Uterus (tissue), 4 donors: ENCODE results near the gene RNF5. TPM values are rescaled to one million over a fixed set of nuclear protein-coding genes. Genes with fewer than 3 reads are reported as not detected.

Source experiments
- DNase-seq, 2 donors: peaks; one replicate each; pipeline ENCODE4 v3.0.0-alpha.2; 2019 to 2020
- H3K27ac ChIP-seq, 2 donors: fragments of 200-600 bp; sonication (generic); 1 replicate in 1 of 2; 2 replicates in 1 of 2; pipeline ENCODE4 v1.5.1; 2016 to 2018
- H3K27me3 ChIP-seq, 2 donors: fragments of 200-600 bp; sonication (generic); one replicate each; pipeline ENCODE4 v1.5.1; 2018 to 2019; ENCODE audit warnings: control low read depth in 1 of 2
- H3K36me3 ChIP-seq, 2 donors: fragments of 200-600 bp; sonication (generic); one replicate each; pipeline ENCODE4 v1.5.1; 2019; ENCODE audit warnings: control low read depth in 1 of 2
- H3K4me1 ChIP-seq, 2 donors: fragments of 200-600 bp; sonication (generic); one replicate each; pipeline ENCODE4 v1.5.1; 2018 to 2019; ENCODE audit warnings: control low read depth in 1 of 2
- H3K4me3 ChIP-seq, 2 donors: fragments of 200-600 bp; sonication (generic); 1 replicate in 1 of 2; 2 replicates in 1 of 2; pipeline ENCODE4 v1.5.1; 2018 to 2019; ENCODE audit warnings: mild to moderate bottlenecking in 1 of 2
- H3K9me3 ChIP-seq, 2 donors: fragments of 200-600 bp; sonication (generic); one replicate each; pipeline ENCODE4 v1.5.1; 2019; ENCODE audit warnings: control low read depth in 1 of 2
- CTCF ChIP-seq, 4 experiments: fragments of 200-600 bp in 2 of 4; fragments of 450-650 bp in 2 of 4; sonication (generic) in 2 of 4; IDR thresholded peaks; one replicate each; pipeline ENCODE4 v1.5.1; 2016 to 2019; ENCODE audit warnings: antibody characterized with exemption in 4 of 4, mild to moderate bottlenecking in 2 of 4, moderate library complexity in 1 of 4
- POLR2A ChIP-seq, 2 donors: fragments of 450-650 bp; IDR thresholded peaks; one replicate each; pipeline ENCODE4 v1.6.1; 2016; ENCODE audit warnings: antibody characterized with exemption in 2 of 2, mild to moderate bottlenecking in 1 of 2, moderate library complexity in 1 of 2
- intact Hi-C: fragments of 100-400 bp; cut with DNase I; formaldehyde crosslinking; loops from one replicate; pipeline ENCODE4 v1.15.1; 2023; ENCODE audit warnings: low total_unique reads
- total RNA-seq, 4 donors: library from RNA; depleted of rRNA in 3 of 4; stranded (reverse); fragments of >200 nt in 3 of 4; gene quantifications; one replicate each; pipeline versions ENCODE4 v1.1.0 to v1.2.4, GENCODE V29; 2014 to 2023
- donor health status: DM: yes; HTN: yes; CAD: no.

RNF5 gene
- total RNA-seq, 4 donors from 2014 or later, result 45.6 to 84.7 (median 56.3) TPM

GRCh38 chr6:32152769-32153563 is 25.2 kb upstream of the RNF5 start:
- TF ChIP-seq POLR2A (IDR thresholded peaks at IDR 0.05) (no peak), CTCF (IDR thresholded peaks at IDR 0.05) (no peak)
- Histone ChIP-seq H3K4me3 (peak overlapping the region; percentile 68 to 86), H3K4me1 (peaks cover 5 to 17% of the 10 kb centered on the region in 2 donors), H3K27me3 (no peaks in the 10 kb centered on the region), H3K36me3 (no peaks in the 10 kb centered on the region), H3K9me3 (no peaks in the 10 kb centered on the region), H3K27ac (peak overlapping the region; percentile 93 to 97)
- intact Hi-C loops, result no loop called here
- DNase-seq, result peak; percentile 49 to 57

GRCh38 chr6:32153564-32154513 is 24.4 kb upstream of the RNF5 start, which contains the start of gene PPT2:
Gene PPT2, plus strand, starts transcription at chr6:32154141. Its CDS starts 454 bp downstream, at chr6:32154595.
- peak; percentile 94 to 95 for DNase-seq
- H3K4me3 ChIP-seq, result peak within 1 kb of the TSS; percentile 68 to 86
- H3K9me3 ChIP-seq, result no peaks in the 10 kb centered on the region
- peaks cover 5 to 17% of the 10 kb centered on the region in 2 donors for H3K4me1 ChIP-seq
- intact Hi-C loops, result no loop called here
- TF ChIP-seq POLR2A (IDR thresholded peaks at IDR 0.05), result peak; percentile 64 to 76
- TF ChIP-seq CTCF (IDR thresholded peaks at IDR 0.05), result peak in 3 of 4 experiments; percentile 1 to 40 (median 35)
- no peaks in the 10 kb centered on the region for H3K27me3 ChIP-seq
- peak within 1 kb of the TSS; percentile 93 to 97 for H3K27ac ChIP-seq
- H3K36me3 ChIP-seq, result no peaks in the 10 kb centered on the region

- TF ChIP-seq POLR2A (IDR thresholded peaks at IDR 0.05), result no peak
- peak; percentile 50 to 75 (median 62) for TF ChIP-seq CTCF (IDR thresholded peaks at IDR 0.05)
- no peaks in the 10 kb centered on the region for H3K27me3 ChIP-seq
- peak overlapping the region; percentile 68 to 86 for H3K4me3 ChIP-seq
- H3K9me3 ChIP-seq, result no peaks in the 10 kb centered on the region
- DNase-seq, result peak; percentile 65 to 71
- intact Hi-C loops, result no loop called here
- peaks cover 5 to 17% of the 10 kb centered on the region in 2 donors for H3K4me1 ChIP-seq
- H3K27ac ChIP-seq, result peak overlapping the region; percentile 93 to 97
- H3K36me3 ChIP-seq, result no peaks in the 10 kb centered on the region
Observed at GRCh38 chr6:32154514-32155161, 23.6 kb upstream of the RNF5 start.

- no peak for DNase-seq
- intact Hi-C loops, result no loop called here
- no peaks in the 10 kb centered on the region for H3K36me3 ChIP-seq
Observed at GRCh38 chr6:32156891-32157290, 21.3 kb upstream of the RNF5 start.

GRCh38 chr6:32158052-32158451 is 20.2 kb upstream of the RNF5 start:
- TF ChIP-seq POLR2A (IDR thresholded peaks at IDR 0.05) (no peak), CTCF (IDR thresholded peaks at IDR 0.05) (no peak)
- Histone ChIP-seq H3K4me1 (peaks cover 0 to 8% of the 10 kb centered on the region in 2 donors), H3K27ac (no peak overlapping the region), H3K27me3 (no peaks in the 10 kb centered on the region), H3K9me3 (no peaks in the 10 kb centered on the region), H3K4me3 (no peak overlapping the region), H3K36me3 (no peaks in the 10 kb centered on the region)
- DNase-seq, result no peak
- intact Hi-C loops, result no loop called here

More at GRCh38 chr6:32156891-32157290, 21.3 kb upstream of the RNF5 start:
- TF ChIP-seq POLR2A (IDR thresholded peaks at IDR 0.05), result no peak
- Histone ChIP-seq H3K4me3 (no peak overlapping the region), H3K9me3 (no peaks in the 10 kb centered on the region), H3K4me1 (peaks cover 5 to 17% of the 10 kb centered on the region in 2 donors), H3K27me3 (no peaks in the 10 kb centered on the region), H3K27ac (no peak overlapping the region)
